GM12878 (cell line): Measurements from ENCODE around the gene VGLL4. TPM values are rescaled to one million over a fixed set of nuclear protein-coding genes. Genes with fewer than 3 reads are reported as not detected.

Source experiments
- ATAC-seq: fragments of 200-7000 bp; cut with Tn5 transposase; 3 replicates; pipeline ENCODE4 v1.9.1; 2020; ENCODE audit warnings: mild to moderate bottlenecking, moderate library complexity
- BruUV-seq: library from RNA; stranded (reverse); fragments of 400-500 nt; replicated peaks from 2 replicates; lab custom pipeline; 2021; lab: Mats Ljungman, UMichigan
- CTCF ChIA-PET: fragments of 300-600 bp; sonication (Branson Sonifier 250); formaldehyde crosslinking; extraction: SDS; loops from one replicate; lab custom pipeline; 2021; ENCODE audit warnings: inconsistent platforms; lab: Yijun Ruan, JAX
- POLR2A ChIA-PET: fragments of 350-600 bp; formaldehyde crosslinking; extraction: SDS; loops from one replicate; lab custom pipeline; 2021; ENCODE audit warnings: inconsistent platforms; lab: Charles Lee
- RAD21 ChIA-PET: fragments of 300-600 bp; sonication (Branson Sonifier 250); formaldehyde crosslinking; loops from one replicate; lab custom pipeline; 2023; ENCODE audit warnings: antibody characterized with exemption; ENCODE audit not compliant: unreplicated experiment; lab: Charles Lee
- SMC1A ChIA-PET: fragments of 300-600 bp; sonication (Branson Sonifier 250); formaldehyde crosslinking; loops from one replicate; lab custom pipeline; 2023; ENCODE audit not compliant: unreplicated experiment, uncharacterized antibody; lab: Charles Lee
- DNase-seq: peaks from one replicate; pipeline ENCODE4 v3.0.0-alpha.2; 2011; ENCODE audit warnings: low read depth, low spot score
- FAIRE-seq: peaks from 3 replicates; lab custom pipeline; 2011; peaks lifted over from hg19 to GRCh38; lab: Jason Lieb, UNC
- H2AFZ ChIP-seq: 2 replicates; pipeline ENCODE4 v1.6.0; 2011; ENCODE audit warnings: low read depth, low read length, control low read depth; ENCODE audit not compliant: control insufficient read depth
- H3K27ac ChIP-seq: 2 replicates; pipeline ENCODE4 v1.5.1; 2011; ENCODE audit warnings: control low read depth; ENCODE audit not compliant: control insufficient read depth, insufficient read depth
- H3K27me3 ChIP-seq, 2 experiments: replicated peaks in 1 of 2; 2 replicates each; pipeline versions ENCODE4 v1.6.0 to v1.6.1; 2011; ENCODE audit warnings: low read length in 1 of 2; ENCODE audit not compliant: control insufficient read depth in 2 of 2, insufficient read depth in 2 of 2
- H3K36me3 ChIP-seq, 2 experiments: 2 replicates each; pipeline ENCODE4 v1.5.1; 2011; ENCODE audit warnings: low read length in 1 of 2; ENCODE audit not compliant: control insufficient read depth in 2 of 2, insufficient read depth in 2 of 2
- H3K4me1 ChIP-seq: 2 replicates; pipeline ENCODE4 v1.6.1; 2011; ENCODE audit warnings: mild to moderate bottlenecking, low read length, moderate library complexity, mixed read lengths; ENCODE audit not compliant: control insufficient read depth, insufficient read depth
- H3K4me2 ChIP-seq: 2 replicates; pipeline ENCODE4 v1.6.0; 2011; ENCODE audit warnings: control low read depth; ENCODE audit not compliant: control insufficient read depth, insufficient read depth
- H3K4me3 ChIP-seq: fragments of 200-600 bp; sonication (generic); 2 replicates; pipeline ENCODE4 v1.5.1; 2016
- H3K79me2 ChIP-seq: 2 replicates; pipeline ENCODE4 v1.6.0; 2011; ENCODE audit warnings: low read length; ENCODE audit not compliant: control insufficient read depth, insufficient read depth
- H3K9ac ChIP-seq: 2 replicates; pipeline ENCODE4 v1.8.0; 2011; ENCODE audit warnings: low read length, control low read depth, mixed read lengths; ENCODE audit not compliant: control insufficient read depth, insufficient read depth
- H3K9me3 ChIP-seq: replicated peaks from 3 replicates; pipeline ENCODE4 v1.5.1; 2011; ENCODE audit warnings: mild to moderate bottlenecking, low read length; ENCODE audit not compliant: control insufficient read depth, insufficient read depth
- H4K20me1 ChIP-seq: 2 replicates; pipeline ENCODE4 v1.6.0; 2011; ENCODE audit not compliant: control insufficient read depth, insufficient read depth
- CBX3 ChIP-seq: fragments of 200-600 bp; sonication (generic); IDR thresholded peaks from 2 replicates; pipeline ENCODE4 v1.6.1; 2016; ENCODE audit warnings: low read depth, borderline replicate concordance
- CHD1 ChIP-seq: IDR thresholded peaks from 2 replicates; pipeline ENCODE4 v1.6.1; 2012; ENCODE audit warnings: low read depth, low read length, improper control_type of control experiment
- FOS ChIP-seq: IDR thresholded peaks from 3 replicates; pipeline ENCODE4 v1.6.1; 2011; ENCODE audit warnings: borderline replicate concordance; ENCODE audit not compliant: insufficient read length; ENCODE audit errors: extremely low read depth
- HDGF ChIP-seq: fragments of 450-650 bp; IDR thresholded peaks from 2 replicates; pipeline ENCODE4 v1.6.1; 2016; ENCODE audit warnings: antibody characterized with exemption
- IRF4 ChIP-seq: IDR thresholded peaks from 2 replicates; pipeline ENCODE4 v1.6.1; 2011; ENCODE audit warnings: low read depth, low read length
- JUNB ChIP-seq: IDR thresholded peaks from 2 replicates; pipeline ENCODE4 v1.6.1; 2016; ENCODE audit warnings: antibody characterized with exemption, mild to moderate bottlenecking
- MXI1 ChIP-seq: fragments of 150-350 bp; IDR thresholded peaks from 2 replicates; pipeline ENCODE4 v1.6.1; 2011; ENCODE audit warnings: low read depth, mild to moderate bottlenecking, inconsistent platforms, low read length, improper control_type of control experiment
- NFYA ChIP-seq: IDR thresholded peaks from 2 replicates; pipeline ENCODE4 v1.6.1; 2011; ENCODE audit warnings: low read depth, mild to moderate bottlenecking, low read length, improper control_type of control experiment, borderline replicate concordance
- NR2F1 ChIP-seq: fragments of 450-650 bp; conservative IDR thresholded peaks from 2 replicates; pipeline ENCODE4 v1.6.1; 2017; ENCODE audit warnings: mild to moderate bottlenecking
- PKNOX1 ChIP-seq: fragments of 450-650 bp; IDR thresholded peaks from 2 replicates; pipeline ENCODE4 v1.6.1; 2016; ENCODE audit warnings: mild to moderate bottlenecking
- STAT3 ChIP-seq: IDR thresholded peaks from 2 replicates; pipeline ENCODE4 v1.6.1; 2011; ENCODE audit warnings: low read depth, low read length, improper control_type of control experiment
- YY1 ChIP-seq: IDR thresholded peaks from 2 replicates; pipeline ENCODE4 v1.6.1; 2011; ENCODE audit warnings: low read depth, mild to moderate bottlenecking, low read length
- ZBED1 ChIP-seq: IDR thresholded peaks from 2 replicates; pipeline ENCODE4 v1.6.1; 2016; ENCODE audit warnings: borderline replicate concordance
- WGBS: methylation state at CpG from one replicate; pipeline ENCODE4 v1.1.6; 2016; ENCODE audit warnings: low lambda C conversion rate; ENCODE audit not compliant: insufficient replicate concordance, insufficient coverage; ENCODE audit errors: missing lambda C conversion rate; 5-methylcytosine and 5-hydroxymethylcytosine counted together
- in situ Hi-C: fragments of 300-500 bp; cut with MboI; formaldehyde crosslinking; loops from 9 replicates; pipeline ENCODE4 v1.14.3; 2018; ENCODE audit warnings: mixed read lengths
- intact Hi-C: fragments of 100-400 bp; cut with micrococcal nuclease; formaldehyde crosslinking; loops from one replicate; pipeline ENCODE4 v1.14.2; 2022; ENCODE audit not compliant: unreplicated experiment
- polyA plus RNA-seq, 11 experiments: library from polyadenylated mRNA; depleted of rRNA in 4 of 11; unstranded in 6 of 11; stranded (reverse) in 5 of 11; fragments of >200 nt; fragmentation: Nextera tagmentation in 4 of 11; fragmentation: Illumina TruSeq in 1 of 11; extraction: Ambion mirVana in 4 of 11; extraction: Trizol in 1 of 11; gene quantifications; 1 replicate in 1 of 11; 2 replicates in 10 of 11; pipeline versions ENCODE4 v1.2.1 to v1.2.3, GENCODE V29; 2011 to 2016; ENCODE audit warnings: inconsistent platforms in 2 of 11, missing spikeins in 2 of 11, low read depth in 1 of 11
- total RNA-seq, 4 experiments: library from RNA; depleted of rRNA in 3 of 4; stranded (reverse); fragments of >200 nt in 3 of 4; fragmentation: Illumina TruSeq in 1 of 4; extraction: Trizol in 1 of 4; gene quantifications; 2 replicates each; pipeline versions ENCODE4 v1.2.1 to v1.2.3, GENCODE V29; 2013 to 2021
- TF ChIP-seq, protein P1 (sequence below): IDR thresholded peaks from 2 replicates; pipeline ENCODE4 v1.6.1; 2011; ENCODE audit warnings: borderline replicate concordance, low read depth, mild to moderate bottlenecking, moderate library complexity, low read length; ENCODE audit not compliant: insufficient read depth, poor library complexity, severe bottlenecking
- TF ChIP-seq, protein P2 (sequence below): fragments of 150-350 bp; IDR thresholded peaks from 2 replicates; pipeline ENCODE4 v1.6.1; 2014; ENCODE audit warnings: mild to moderate bottlenecking, low read depth, low read length
- TF ChIP-seq, protein P3 (sequence below): IDR thresholded peaks from 2 replicates; pipeline ENCODE4 v1.6.1; 2011; ENCODE audit warnings: borderline replicate concordance, low read depth, mild to moderate bottlenecking, moderate library complexity, mixed read lengths, low read length; ENCODE audit not compliant: insufficient read depth; ENCODE audit errors: extremely low read length
- TF ChIP-seq, protein P4 (sequence below): fragments of 450-650 bp; IDR thresholded peaks from 2 replicates; pipeline ENCODE4 v1.6.1; 2014; ENCODE audit warnings: mild to moderate bottlenecking
- TF ChIP-seq, protein P5 (sequence below): fragments of 450-650 bp; conservative IDR thresholded peaks from 2 replicates; pipeline ENCODE4 v1.6.1; 2017; ENCODE audit warnings: mild to moderate bottlenecking, moderate library complexity

VGLL4 gene
- total and polyA plus RNA-seq, 10 of the 15 experiments (the other 5 are each of a cell fraction or from before 2014, with no cell fraction given), result 0.44 to 38.1 (median 16.1) TPM

DNA sequence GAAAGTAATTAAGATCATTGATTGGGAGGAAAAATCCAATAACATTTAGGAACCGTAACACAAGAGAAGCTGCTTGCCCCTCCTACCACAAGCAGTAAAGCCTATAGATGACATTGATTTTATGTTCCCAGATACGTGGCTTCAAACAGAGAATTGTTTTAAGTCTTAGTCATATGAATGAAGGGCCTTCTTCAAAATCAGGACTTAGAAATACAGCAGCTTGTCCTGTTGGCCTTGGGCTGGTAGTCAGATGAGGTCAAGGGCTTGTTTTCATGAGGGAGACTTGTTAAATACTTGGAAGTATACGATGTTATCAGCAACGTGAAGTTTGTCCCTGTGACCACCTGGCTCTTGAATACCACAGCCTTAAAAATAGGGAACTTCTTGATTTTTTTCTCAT lies 114.4 kb downstream of the VGLL4 start:
- in situ Hi-C loops (no loop called here), intact Hi-C loops (no loop called here)
- SMC1A ChIA-PET, result no interaction called here
- no peaks in the 10 kb centered on the region for H4K20me1 ChIP-seq
- H3K9me3 ChIP-seq, result no peaks in the 10 kb centered on the region; the same call in 2 of the 3 replicates
- no peaks in the 10 kb centered on the region for H3K27me3 ChIP-seq
- TF ChIP-seq NFYA, result no peak
- no peak for TF ChIP-seq IRF4
- TF ChIP-seq FOS, result no peak
- no peak for TF ChIP-seq CBX3
- TF ChIP-seq, protein P1, sequence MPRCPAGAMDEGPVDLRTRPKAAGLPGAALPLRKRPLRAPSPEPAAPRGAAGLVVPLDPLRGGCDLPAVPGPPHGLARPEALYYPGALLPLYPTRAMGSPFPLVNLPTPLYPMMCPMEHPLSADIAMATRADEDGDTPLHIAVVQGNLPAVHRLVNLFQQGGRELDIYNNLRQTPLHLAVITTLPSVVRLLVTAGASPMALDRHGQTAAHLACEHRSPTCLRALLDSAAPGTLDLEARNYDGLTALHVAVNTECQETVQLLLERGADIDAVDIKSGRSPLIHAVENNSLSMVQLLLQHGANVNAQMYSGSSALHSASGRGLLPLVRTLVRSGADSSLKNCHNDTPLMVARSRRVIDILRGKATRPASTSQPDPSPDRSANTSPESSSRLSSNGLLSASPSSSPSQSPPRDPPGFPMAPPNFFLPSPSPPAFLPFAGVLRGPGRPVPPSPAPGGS, result no peak
- TF ChIP-seq, protein P2, sequence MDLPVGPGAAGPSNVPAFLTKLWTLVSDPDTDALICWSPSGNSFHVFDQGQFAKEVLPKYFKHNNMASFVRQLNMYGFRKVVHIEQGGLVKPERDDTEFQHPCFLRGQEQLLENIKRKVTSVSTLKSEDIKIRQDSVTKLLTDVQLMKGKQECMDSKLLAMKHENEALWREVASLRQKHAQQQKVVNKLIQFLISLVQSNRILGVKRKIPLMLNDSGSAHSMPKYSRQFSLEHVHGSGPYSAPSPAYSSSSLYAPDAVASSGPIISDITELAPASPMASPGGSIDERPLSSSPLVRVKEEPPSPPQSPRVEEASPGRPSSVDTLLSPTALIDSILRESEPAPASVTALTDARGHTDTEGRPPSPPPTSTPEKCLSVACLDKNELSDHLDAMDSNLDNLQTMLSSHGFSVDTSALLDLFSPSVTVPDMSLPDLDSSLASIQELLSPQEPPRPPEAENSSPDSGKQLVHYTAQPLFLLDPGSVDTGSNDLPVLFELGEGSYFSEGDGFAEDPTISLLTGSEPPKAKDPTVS, result no peak
- TF ChIP-seq, protein P3, sequence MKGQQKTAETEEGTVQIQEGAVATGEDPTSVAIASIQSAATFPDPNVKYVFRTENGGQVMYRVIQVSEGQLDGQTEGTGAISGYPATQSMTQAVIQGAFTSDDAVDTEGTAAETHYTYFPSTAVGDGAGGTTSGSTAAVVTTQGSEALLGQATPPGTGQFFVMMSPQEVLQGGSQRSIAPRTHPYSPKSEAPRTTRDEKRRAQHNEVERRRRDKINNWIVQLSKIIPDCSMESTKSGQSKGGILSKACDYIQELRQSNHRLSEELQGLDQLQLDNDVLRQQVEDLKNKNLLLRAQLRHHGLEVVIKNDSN, result no peak
- no peak for TF ChIP-seq NR2F1
- no peak for TF ChIP-seq JUNB
- no peak for TF ChIP-seq STAT3
- TF ChIP-seq, protein P4, sequence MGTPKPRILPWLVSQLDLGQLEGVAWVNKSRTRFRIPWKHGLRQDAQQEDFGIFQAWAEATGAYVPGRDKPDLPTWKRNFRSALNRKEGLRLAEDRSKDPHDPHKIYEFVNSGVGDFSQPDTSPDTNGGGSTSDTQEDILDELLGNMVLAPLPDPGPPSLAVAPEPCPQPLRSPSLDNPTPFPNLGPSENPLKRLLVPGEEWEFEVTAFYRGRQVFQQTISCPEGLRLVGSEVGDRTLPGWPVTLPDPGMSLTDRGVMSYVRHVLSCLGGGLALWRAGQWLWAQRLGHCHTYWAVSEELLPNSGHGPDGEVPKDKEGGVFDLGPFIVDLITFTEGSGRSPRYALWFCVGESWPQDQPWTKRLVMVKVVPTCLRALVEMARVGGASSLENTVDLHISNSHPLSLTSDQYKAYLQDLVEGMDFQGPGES, result no peak
- no peak for TF ChIP-seq YY1
- TF ChIP-seq ZBED1, result no peak
- TF ChIP-seq, protein P5, sequence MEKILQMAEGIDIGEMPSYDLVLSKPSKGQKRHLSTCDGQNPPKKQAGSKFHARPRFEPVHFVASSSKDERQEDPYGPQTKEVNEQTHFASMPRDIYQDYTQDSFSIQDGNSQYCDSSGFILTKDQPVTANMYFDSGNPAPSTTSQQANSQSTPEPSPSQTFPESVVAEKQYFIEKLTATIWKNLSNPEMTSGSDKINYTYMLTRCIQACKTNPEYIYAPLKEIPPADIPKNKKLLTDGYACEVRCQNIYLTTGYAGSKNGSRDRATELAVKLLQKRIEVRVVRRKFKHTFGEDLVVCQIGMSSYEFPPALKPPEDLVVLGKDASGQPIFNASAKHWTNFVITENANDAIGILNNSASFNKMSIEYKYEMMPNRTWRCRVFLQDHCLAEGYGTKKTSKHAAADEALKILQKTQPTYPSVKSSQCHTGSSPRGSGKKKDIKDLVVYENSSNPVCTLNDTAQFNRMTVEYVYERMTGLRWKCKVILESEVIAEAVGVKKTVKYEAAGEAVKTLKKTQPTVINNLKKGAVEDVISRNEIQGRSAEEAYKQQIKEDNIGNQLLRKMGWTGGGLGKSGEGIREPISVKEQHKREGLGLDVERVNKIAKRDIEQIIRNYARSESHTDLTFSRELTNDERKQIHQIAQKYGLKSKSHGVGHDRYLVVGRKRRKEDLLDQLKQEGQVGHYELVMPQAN, result no peak
- no peak for TF ChIP-seq PKNOX1
- no peak for TF ChIP-seq MXI1
- no peak for TF ChIP-seq CHD1
- no peak for TF ChIP-seq HDGF
- no peak overlapping the region for H3K9ac ChIP-seq
- DNase-seq, result no peak
- POLR2A ChIA-PET, result no interaction called here
- no peak for FAIRE-seq
- H3K4me3 ChIP-seq, result no peak overlapping the region
- no peaks in the 10 kb centered on the region for H3K36me3 ChIP-seq
- no peaks in the 10 kb centered on the region for H3K4me1 ChIP-seq
- RAD21 ChIA-PET, result no interaction called here
- no peak overlapping the region for H3K27ac ChIP-seq
- H3K79me2 ChIP-seq, result no peaks in the 10 kb centered on the region
- CTCF ChIA-PET, result no interaction called here
- H3K4me2 ChIP-seq, result no peak overlapping the region
- no peak for ATAC-seq
- WGBS, result 93% methylated on average over 4 of the region's 4 CpGs
- BruUV-seq, result no TSS peak
- no peak overlapping the region for H2AFZ ChIP-seq
